ENCODE measurements around the gene UGT1A6.

Gene UGT1A6

GRCh38 chr2:233818639-233819621 lies 126.2 kb downstream of the UGT1A6 start:
- no peak for DNase-seq (ENCODE audit: low read depth, low spot score)

GRCh38 chr2:233819884-233820773 lies 127.4 kb downstream of the UGT1A6 start:
- DNase-seq (ENCODE audit: low read depth, low spot score): no peak

- DNase-seq (ENCODE audit: low read depth, low spot score): no peak
Measured at GRCh38 chr2:233820774-233821105, 128.1 kb downstream of the UGT1A6 start.

- DNase-seq (ENCODE audit: low read depth, low spot score): no peak
Measured at GRCh38 chr2:233821196-233821595, 128.5 kb downstream of the UGT1A6 start.

GRCh38 chr2:233821709-233822100 lies 129.0 kb downstream of the UGT1A6 start:
- DNase-seq (ENCODE audit: low read depth, low spot score): no peak

GRCh38 chr2:233822101-233822771 lies 129.5 kb downstream of the UGT1A6 start:
- DNase-seq (ENCODE audit: low read depth, low spot score): no peak

Data from ELF-1 (cell line).